Measurements from ENCODE around the gene GRID2.

The GRID2 gene

DNA sequence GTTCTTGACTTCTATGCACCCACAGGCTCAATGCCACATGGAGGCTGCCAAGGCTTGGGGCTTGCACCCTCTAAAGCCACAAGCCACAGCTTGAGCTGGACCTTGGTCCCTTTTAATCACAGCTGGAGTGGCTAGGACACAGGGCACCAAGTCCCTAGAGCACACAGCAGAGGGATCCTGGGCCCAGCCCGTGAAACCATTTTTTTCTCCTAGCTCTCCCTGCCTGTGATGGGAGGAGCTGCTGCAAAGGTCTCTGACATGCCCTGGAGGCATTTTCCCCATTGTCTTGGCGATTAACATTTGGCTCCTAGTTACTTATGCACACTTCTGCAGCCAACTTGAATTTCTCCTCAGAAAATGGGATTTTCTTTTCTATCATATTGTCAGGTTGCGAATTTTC lies 410.9 kb downstream of the GRID2 start:
- DNase-seq (ENCODE audit: low spot score) = no peak

DNA sequence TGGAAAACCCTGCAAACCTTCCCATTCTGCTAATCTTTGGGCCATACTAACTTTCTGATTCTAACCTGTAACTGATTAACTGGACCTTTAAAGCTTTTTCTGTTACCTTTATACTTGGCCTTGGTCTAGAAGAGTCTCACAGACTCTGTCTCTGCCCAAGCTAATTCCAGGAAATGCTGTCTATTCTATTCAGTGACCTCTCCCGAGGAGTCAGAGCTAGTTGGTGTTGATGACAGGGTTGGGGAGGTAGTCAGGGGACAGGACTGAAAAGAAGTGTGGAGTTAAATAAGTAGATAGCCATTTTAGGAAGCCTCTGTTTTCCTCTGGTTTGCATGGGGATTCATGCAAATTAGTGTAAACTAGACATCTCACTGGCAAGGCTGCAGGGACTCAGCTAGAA lies 429.5 kb downstream of the GRID2 start:
- no peak for DNase-seq (ENCODE audit: low spot score)

DNA sequence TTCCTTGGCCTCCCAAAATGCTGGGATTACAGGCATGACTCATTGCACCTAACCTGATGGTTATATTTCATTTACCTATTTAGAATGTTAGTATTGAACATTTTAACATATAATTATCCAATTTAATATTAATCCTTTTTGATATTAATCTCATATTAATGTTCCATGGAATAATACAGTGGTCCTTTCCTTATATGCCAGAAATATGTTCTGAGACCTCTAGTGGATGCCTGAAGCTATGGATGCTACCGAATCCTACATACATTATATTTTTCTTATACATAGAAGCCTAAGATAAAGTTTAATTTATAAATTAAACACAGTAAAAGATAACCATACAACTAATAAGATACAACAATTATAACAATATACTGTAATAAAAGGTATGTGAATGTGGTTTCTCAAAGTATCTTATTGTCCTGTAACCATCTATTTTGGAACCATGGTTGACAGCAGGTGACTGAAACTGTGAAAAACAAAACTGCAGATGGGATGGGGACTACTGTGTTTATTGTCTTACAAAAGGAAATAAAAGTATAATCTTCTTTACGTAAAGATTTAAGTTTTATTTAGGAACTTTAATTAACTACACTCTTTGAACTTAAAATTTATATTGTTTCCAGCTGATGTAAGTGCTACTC lies 431.4 kb downstream of the GRID2 start:
- DNase-seq (ENCODE audit: low spot score) = no peak

DNA sequence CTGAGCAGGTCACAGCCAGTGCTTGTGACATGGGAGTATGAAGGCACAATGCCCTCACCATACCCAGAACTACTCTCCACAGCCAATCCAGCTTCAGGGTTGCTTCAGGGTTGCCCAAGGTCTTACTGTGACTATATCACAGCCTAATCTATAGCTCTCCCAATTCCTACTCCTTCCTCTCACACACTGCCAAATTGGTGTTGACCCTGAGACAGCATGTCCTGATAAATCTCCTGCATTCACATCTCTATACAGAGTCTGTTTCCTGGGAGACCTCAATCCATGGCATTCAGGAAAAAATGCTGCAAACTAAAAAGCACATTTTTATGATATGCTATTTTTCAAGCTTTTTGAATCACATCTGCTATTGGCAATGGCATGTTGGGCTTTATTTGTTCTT lies 456.7 kb downstream of the GRID2 start:
- DNase-seq (ENCODE audit: low spot score) = no peak

DNA sequence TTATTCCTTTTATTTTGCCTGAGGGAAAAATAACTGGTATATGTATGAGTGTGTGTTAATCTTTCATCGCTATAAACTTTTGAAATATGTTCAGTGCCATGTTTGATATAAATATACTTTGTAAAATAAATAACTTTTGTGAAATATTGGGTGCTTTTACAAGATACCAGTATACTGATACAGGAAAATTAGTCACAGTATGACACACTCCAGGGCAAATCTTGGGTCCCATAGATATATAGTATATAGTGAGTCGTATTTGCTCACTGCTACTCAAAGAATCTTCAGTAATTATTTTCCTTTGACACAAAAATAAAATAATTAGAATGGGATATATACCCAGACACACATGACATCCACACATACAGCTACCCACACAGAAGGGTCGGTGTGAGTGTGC lies 472.3 kb downstream of the GRID2 start:
- DNase-seq (ENCODE audit: low spot score) = no peak

DNA sequence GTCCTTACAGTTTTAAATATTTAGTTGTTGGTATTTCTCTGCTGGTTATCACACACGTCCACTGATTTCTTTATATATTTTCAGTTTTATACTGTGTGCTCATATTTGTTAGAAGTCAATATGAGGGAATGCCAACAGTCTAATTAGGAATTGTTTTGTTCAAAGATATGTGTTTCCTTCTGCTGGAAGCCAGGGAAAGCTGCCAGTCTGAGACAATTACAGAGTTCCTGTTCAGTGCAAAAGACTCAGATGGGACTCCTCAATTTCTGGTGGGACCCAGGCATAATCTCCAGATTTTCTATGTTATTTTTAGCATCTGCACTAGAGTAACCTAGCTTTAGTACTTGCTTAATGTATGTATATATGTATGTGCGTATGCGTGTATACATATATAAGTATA lies 486.0 kb downstream of the GRID2 start:
- no peak for DNase-seq (ENCODE audit: low spot score)

DNA sequence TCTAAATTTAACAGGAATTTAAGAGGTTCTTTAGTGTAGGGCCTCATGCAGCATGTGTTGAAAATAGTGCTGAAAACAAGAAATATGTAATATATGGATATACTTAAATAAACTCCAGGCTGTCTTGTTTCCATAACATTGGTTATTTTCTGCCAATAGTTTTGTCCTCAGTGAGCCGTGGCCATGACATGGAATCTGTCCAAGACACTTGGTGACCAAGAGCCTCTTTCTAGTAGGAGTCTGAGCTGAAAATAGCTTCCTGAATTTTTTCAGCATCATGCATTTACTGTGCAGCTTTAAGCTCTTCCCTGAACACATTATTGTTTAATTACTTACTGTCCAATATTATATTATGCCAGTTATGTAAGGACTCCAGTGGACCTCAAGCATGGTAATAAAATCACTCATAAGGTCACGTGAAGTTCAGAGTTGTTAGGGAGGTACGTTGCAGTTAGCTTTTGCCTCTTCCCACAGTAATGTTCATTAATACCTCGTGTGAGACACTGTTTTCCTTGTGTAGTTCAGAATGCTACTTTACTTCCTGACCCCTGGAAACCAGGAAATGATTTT lies 488.2 kb downstream of the GRID2 start:
- DNase-seq (ENCODE audit: low spot score) = peak; percentile 12

DNA sequence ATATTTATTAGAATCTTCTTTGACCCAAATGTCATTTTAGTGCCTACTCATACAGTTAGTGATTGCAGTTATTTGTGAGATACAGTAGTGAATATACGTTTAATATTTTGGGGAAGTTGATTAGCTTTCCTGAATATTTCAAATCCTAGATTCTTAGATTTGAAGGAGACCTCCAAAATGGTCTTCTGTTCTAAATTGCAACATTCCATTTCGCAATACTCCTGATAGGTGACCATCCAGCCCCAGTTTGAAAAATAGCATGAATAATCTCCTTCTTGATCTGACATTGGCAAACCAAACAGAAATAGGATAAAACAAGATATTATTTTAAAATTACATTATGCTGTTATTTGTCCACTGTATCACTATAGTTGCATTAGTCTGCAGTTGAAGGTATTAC lies 505.6 kb downstream of the GRID2 start:
- DNase-seq (ENCODE audit: low spot score) = no peak

DNA sequence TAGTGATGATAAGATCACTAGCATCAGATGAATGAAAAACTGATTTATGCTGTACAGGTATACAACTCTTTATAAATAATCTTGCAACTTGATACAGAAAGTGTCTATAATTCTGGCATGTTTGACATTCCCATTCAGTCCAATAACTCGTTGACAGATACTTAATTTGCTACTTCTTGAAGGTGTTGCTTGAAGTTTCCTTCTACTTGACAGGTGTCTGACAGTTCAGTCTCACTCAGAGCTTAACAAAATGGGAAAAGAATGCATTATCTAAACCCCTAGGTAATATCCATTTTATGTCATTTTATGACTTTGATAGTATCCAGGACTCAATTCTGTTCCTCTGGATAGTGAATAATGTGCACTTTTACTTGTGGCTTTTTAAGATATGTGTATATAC lies 508.9 kb downstream of the GRID2 start:
- no peak for DNase-seq (ENCODE audit: low spot score)

DNA sequence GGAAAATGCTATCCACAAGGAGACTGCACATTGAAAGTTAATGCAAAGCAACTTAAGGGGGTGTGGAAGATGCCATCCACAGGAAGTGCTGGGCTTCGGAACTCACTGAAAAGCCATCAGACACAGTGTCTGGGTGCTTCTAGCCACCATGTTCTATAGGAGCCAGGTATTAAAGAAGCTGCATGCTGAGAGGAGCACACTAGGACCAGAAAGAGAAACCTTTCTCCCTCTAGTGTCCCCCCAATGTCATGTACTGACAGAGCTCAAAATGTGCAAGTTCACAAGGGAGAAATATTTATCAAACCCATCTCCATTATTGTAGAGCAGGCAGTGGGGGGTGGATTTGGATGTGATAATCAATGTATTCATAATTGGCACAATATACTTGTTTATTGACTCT lies 510.9 kb downstream of the GRID2 start:
- DNase-seq (ENCODE audit: low spot score) = no peak

DNA sequence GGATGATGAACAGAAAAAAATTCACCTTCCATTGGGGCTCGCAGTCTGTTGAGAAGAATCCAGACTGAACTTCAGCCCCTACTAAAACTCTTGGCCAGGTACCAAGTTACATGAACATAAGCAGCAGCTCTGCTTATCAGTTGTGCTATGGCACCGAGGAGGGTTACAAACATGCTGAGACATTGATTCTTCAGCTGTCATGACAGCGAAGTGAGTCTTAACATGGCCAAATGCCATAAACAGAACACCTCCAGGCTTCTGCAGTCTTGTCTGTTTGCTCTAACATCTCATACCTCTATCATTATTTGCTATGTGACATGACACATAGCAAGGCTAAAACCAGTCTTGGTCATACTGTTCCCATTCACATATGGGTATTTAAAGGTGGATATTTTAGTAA lies 521.5 kb downstream of the GRID2 start:
- no peak for DNase-seq (ENCODE audit: low spot score)

DNA sequence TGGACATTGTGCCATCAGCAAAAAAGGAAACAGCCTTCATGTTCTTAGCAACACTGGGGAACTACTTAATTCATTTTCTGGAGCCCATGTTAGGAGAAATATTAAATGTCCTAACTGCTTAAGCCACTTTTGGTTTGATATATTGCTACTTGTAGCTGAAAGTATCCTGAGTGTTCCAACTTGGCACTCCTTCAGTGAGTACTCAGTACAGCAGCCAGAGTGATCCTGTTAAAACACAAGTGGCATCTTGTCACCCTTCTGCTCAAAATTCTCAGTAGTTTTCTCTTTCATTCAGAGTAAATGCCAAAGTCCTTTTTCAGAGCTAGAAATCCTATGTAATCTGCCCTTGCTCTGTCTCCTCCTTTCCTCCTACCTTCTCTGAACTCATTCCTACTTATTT lies 522.0 kb downstream of the GRID2 start:
- DNase-seq (ENCODE audit: low spot score) = peak; percentile 25

DNA sequence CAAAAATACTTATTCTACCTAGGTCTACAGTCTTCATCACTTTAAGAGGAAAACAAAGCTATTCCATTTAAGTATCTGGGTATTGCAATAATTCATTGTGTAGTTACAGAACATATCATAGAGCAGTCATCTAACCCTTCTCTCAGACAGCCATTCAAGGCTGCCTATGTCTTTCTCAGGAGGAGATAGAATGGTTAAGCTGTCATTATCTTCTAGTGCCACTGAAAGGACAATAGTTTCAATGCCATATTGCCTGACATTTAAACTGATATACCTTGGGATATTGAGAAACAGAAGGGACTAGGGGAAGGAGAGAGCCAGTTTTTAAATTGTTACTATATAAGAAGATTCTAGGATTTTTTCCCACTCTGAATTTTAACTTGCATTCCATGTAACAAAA lies 527.0 kb downstream of the GRID2 start:
- DNase-seq (ENCODE audit: low spot score) = no peak

DNA sequence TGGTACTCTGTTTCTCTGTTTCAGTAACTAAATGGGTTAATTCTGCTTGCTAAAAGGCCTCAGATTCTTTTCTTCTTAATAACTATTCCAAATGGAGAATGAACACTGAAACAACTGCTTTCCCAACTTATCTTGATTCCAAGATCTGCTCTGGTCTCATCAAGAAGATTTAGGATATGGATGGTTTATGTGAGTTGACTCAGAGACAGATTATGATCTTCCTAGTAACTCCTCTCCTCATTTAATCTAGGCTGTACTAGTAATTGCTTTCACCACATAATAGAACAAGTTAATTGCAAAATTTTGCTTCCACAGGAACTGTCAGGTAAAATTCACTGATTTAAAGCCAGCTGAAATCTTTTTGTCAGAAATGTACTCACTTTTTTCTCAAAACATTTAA lies 537.1 kb downstream of the GRID2 start:
- DNase-seq (ENCODE audit: low spot score) = no peak

DNA sequence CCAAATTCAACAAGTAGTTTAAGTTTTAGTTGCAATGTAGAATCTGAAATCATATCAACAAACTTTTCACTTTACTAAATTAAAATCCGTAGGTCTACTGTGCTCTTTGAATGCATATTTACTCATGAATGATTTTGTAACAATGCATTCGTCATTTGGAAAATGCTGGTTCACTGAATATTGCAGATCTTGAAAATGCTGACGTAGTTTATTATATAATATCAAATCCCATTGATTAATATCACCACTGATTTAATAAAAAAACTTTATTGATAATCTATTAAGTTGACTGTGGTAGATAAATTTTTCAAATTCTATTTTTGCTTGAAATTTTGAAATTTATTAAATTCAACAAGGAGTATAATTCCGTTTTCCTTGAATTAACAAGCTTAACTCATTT lies 540.0 kb downstream of the GRID2 start:
- DNase-seq (ENCODE audit: low spot score) = no peak

DNA sequence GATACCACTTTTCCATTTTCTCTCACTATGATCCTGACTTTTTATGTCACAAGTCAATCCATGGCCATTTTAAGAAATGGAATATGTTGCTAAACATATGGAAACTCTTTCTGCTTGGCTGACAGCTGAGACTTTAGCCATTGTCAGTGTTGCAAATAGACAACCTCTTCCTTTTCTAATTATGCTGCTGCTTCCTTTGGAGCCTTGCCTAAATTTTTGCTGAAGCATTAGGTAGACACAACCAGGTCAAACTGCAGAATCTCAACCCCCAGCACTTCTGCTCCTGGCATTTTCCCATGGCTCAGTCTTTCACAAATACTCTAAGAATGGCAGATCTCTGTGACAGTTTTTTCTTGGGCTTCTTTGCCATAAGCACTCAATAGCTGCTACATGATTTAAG lies 543.3 kb downstream of the GRID2 start:
- no peak for DNase-seq (ENCODE audit: low spot score)

DNA sequence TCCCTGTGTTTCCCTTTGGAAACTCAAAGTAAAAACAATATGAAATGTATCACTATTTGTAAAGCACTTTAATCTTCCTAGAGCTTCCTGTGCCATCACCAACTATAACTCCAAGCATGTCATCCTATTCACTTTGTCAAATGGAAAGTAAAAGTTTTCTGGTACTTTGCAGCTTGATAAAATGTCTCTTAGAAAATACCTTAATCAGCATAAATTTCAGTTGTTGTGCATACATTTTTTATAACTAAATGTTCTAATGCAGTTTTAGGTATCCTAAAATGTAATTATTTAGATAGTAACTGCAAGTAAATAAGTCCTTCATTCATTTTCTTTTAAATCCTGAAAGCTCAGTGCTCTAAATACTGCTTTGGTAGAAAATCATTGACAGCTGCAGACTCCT lies 558.7 kb downstream of the GRID2 start:
- no peak for DNase-seq (ENCODE audit: low spot score)

DNA sequence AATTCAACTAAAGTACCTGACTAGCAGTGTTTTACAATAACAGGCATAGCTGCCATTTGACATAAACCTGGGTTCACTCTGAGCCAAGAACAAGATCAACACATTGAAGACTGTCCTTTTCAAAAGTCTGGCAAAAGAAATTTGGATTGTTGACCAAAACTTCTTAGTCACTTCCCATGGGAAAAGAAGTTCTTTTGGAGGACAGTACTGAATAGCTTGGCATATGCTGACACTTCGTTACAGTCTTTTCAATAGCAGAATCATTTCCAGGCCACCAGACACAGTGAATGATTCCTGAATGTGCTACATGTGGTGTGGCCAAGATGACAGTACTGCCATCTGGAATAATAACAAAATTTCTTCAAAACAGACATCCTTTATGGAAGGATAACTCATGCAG lies 560.3 kb downstream of the GRID2 start:
- DNase-seq (ENCODE audit: low spot score) = peak; percentile 53

DNA sequence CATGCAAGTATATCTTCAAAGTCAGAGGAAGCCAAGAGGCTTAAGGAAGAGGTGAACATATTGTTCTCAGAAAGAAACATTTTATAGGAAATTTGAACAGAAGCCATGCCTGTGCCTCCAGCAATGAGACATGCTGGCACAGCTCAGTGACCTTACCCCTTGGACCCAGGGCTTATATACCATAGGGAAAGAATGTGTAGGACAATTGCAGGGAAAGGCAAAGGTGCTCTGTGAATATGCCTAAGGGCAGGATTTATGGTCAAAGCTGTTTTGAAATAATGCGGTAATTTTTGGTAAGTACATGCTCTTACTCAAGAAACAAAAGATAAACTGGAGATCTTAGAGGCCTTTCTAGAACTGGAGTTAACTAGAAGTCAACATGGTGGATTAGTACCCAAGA lies 568.8 kb downstream of the GRID2 start:
- no peak for DNase-seq (ENCODE audit: low spot score)

DNA sequence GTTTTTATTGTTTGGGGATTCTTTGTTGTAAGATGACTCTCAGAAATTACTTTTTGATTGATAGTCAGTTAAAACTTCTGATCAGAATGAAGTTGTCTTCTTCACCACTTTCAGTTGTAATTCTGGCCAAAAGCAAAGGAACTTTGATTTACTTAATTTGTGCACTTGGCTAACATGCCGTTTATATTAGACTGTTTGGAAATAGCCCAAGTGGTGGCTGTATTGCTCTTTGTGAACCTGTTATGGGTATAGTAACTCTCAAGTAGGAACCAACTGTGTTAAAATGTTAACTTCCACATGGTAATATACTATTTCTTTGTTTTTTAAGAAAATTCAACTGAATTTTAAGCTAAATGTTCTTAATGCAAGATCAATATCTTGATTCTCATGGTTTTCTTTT lies 581.9 kb downstream of the GRID2 start:
- no peak for DNase-seq (ENCODE audit: low spot score)

DNA sequence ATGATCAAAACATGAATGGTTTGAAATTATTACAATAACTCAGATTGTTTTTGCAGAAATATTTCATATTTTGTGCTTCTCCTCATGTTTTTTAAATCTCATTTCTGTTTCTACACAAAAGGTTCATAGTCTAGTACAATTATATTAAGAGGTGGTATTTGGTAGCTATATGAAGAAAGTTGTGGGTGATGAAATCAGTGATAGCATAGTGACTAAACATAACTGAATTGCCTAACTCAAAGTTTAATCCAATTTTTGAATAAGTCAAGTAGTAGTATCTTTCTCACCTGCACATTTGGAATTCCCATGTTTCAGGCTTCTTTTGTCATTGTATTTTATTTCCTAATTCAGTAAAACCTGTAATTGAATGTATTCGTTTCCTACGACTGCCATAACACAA lies 648.7 kb downstream of the GRID2 start:
- DNase-seq (ENCODE audit: low spot score) = no peak

DNA sequence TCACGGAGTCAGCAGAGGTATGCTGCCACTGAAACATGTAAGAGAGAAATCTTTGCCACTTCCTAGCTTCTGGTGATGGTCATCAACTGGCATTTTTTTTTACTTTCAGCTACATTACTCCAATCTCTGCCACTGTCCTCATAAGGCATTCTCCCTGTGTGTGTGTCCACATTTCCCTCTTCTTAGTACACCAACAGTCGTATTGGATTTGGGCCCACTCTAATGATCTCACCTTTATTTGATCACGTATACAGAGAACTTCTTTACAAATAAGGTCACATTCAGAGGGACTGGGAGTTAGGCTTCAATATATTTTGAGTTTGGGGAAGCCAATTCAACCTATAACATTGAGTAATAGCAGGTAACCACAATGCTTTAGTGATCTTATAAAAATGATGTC lies 649.1 kb downstream of the GRID2 start:
- DNase-seq (ENCODE audit: low spot score) = no peak

DNA sequence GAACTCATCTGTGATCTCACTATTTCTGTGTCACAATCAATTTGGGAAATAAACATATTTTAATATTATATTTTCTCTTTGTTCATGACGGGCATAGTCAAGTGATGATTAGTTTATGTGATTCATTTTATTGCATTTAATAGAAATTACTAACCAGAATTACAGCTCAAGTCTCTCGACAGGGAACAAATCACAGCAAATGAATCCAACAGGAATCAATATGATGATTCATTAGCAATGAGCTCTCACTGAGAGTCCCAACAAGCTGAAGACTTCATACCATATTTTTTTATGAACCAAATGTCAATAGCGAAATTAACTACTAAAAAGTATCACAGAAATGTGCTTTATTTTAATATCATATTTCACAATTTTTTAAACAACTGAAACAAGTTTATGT lies 649.7 kb downstream of the GRID2 start:
- DNase-seq (ENCODE audit: low spot score) = no peak

DNA sequence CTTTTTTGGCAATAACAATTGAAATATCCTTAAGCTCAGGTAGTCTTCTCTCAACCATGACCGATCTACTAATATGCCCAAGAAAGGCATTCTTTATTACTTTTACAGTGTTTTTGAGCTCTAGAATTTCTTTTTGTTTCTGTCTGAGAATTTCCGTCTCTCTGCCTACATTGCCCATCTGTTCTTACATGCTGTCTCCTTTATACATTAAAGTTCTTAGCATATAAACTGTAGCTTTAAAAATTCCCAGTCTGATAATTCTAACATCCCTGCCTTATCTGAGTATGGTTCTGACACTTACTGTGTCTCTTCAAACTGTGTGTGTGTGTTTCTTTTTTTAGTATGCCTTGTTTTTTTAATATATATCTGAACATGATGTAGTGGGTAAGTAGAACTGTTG lies 658.1 kb downstream of the GRID2 start:
- DNase-seq (ENCODE audit: low spot score) = no peak

DNA sequence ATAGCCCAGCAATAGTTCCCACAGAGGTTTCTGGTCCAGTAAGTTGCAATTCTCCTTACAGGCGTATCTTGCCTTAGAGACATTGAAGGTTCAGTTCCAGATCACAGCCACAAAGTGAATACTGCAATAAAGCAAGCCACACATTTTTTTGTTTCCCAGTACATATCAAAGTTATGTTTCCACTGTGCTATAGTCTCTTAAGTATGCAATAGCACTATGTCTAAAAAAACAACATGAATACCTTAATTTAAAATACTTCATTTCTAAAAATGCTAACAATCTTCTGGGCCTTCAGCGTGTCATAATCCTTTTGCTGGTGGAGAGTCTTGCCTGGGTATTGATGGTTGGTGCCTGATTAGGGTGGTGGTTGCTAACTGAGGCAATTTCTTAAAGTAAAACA lies 659.1 kb downstream of the GRID2 start:
- no peak for DNase-seq (ENCODE audit: low spot score)
